Fibroblast of the aortic adventitia (primary cell): Measurements from ENCODE around the gene SMARCD1. TPM values are rescaled to one million over a fixed set of nuclear protein-coding genes. Genes with fewer than 3 reads are reported as not detected.

Experiments used
- DNase-seq: peaks from one replicate; pipeline ENCODE4 v3.0.0-alpha.2; 2010; ENCODE audit warnings: low read depth
- H3K4me3 ChIP-seq: 2 replicates; pipeline ENCODE4 v1.5.1; 2011; ENCODE audit warnings: low read depth, mild to moderate bottlenecking, control low read depth, low read length, moderate library complexity
- total RNA-seq: library from RNA; depleted of rRNA; stranded (reverse); fragments of >200 nt; gene quantifications from 2 replicates; pipeline ENCODE4 v1.2.3, GENCODE V29; 2012; ENCODE audit warnings: low replicate concordance
- TF ChIP-seq, protein P1 (sequence below): IDR thresholded peaks from 2 replicates; pipeline ENCODE4 v1.5.1; 2011; ENCODE audit warnings: mild to moderate bottlenecking, low read length, control low read depth, inconsistent platforms; ENCODE audit not compliant: insufficient read depth

The SMARCD1 gene
- total RNA-seq, 1 donor, result 49.0 TPM

DNA sequence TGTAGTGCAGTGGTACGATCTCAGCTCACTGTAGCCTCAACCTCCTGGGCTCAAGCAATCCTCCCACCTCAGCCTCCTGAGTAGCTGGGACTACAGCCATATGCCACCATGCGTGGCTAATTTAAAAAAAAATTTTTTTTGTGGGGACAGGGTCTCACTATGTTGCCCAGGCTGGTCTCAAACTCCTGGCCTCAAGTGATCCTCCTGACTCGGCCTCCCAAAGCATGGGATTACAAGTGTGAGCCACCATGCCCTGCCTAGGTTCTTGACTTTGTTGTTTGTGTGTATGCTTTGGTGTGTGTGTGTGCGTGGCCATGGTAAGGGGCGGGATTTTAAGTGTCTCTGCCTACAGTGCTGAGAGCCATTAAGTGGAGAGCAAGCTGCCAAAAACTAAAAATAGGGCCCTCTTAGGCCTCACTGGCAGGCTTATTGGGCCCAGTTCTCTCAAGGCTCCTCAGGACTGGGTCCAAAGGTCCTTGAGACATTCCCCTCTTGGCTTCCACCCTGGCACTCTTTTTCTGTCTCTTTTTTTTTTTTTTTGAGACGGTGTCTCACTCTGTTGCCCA is 32.0 kb downstream of the SMARCD1 start:
- no peak for DNase-seq
- H3K4me3 ChIP-seq, result no peak overlapping the region
- TF ChIP-seq, protein P1, sequence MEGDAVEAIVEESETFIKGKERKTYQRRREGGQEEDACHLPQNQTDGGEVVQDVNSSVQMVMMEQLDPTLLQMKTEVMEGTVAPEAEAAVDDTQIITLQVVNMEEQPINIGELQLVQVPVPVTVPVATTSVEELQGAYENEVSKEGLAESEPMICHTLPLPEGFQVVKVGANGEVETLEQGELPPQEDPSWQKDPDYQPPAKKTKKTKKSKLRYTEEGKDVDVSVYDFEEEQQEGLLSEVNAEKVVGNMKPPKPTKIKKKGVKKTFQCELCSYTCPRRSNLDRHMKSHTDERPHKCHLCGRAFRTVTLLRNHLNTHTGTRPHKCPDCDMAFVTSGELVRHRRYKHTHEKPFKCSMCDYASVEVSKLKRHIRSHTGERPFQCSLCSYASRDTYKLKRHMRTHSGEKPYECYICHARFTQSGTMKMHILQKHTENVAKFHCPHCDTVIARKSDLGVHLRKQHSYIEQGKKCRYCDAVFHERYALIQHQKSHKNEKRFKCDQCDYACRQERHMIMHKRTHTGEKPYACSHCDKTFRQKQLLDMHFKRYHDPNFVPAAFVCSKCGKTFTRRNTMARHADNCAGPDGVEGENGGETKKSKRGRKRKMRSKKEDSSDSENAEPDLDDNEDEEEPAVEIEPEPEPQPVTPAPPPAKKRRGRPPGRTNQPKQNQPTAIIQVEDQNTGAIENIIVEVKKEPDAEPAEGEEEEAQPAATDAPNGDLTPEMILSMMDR, result no peak

DNA sequence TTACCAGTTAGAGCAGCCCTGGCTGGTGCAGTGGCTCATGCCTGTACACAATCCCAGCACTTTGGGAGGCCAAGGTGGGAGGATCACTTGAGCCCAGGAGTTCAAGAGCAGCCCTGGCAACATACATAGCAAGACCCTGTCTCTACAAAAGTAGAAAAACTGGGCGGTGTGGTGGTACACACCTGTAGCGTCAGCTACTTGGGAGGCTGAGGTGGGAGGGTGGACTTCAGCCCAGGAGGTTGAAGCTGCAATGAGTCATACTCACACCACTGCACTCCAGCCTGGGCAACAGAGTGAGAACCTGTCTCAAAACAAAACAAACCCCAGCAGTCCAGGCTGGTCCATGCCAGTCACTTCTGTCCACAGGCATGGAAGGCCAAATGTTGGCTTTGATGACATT is 34.2 kb downstream of the SMARCD1 start:
- DNase-seq, result no peak
- TF ChIP-seq, protein P1, result no peak
- no peak overlapping the region for H3K4me3 ChIP-seq

DNA sequence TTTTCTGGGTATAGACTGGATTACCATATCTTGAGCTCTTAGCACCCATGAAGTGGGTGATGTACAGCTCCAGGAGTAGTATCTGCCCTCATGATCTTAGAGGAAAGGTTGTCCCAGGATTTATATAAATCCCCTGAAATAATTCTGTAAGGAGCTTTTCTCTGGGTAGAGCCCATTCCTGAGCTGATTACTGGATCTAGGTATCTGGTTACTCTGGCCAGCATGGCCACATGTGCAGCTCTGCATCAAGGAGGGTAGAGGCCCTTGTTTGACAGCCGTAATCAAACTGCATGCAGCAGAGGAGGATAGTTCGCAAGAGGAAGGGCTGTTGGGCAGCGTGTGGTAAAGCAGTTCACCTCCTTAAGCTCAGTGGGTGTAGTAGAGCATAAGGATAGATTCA is 35.4 kb downstream of the SMARCD1 start:
- no peak overlapping the region for H3K4me3 ChIP-seq
- no peak for DNase-seq
- TF ChIP-seq, protein P1, result no peak

DNA sequence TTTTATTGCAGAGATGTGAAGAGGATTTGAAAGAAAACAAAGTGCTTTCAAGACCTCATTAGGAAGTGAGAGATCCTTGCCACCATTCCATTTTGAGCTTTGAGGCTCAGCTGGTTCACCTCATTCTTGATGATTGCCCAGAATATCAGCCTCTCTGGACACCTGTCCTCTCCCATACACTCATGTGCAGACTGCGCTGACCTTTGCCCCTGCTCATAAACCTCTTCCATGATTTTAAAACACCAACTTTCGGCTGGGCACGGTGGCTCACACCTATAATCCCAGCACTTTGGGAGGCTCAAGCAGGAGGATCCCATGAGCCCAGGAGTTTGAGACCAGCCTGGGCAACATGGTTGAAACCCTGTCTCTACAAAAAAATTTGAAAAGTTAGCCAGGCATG is 35.8 kb downstream of the SMARCD1 start:
- TF ChIP-seq, protein P1, result no peak
- H3K4me3 ChIP-seq, result no peak overlapping the region
- no peak for DNase-seq

DNA sequence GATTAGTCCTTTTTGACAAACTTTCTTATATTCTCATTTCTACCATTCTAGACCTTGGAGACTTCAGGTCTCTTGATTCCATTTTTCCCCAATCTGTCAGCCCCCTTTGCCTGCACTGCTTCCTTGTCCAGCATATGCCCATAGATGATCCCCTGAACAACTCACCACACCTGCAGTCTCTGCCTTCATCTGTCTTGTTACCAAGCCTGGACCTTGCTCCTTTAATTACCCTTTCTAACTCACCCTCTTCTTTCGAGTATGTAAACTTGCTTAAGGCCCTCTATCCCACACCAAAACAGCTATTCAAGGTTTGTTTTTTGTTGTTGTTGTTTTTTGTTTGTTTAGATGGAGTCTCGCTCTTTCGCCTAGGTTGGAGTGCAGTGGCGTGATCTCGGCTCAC is 36.5 kb downstream of the SMARCD1 start:
- H3K4me3 ChIP-seq, result no peak overlapping the region
- no peak for DNase-seq
- TF ChIP-seq, protein P1, result no peak

DNA sequence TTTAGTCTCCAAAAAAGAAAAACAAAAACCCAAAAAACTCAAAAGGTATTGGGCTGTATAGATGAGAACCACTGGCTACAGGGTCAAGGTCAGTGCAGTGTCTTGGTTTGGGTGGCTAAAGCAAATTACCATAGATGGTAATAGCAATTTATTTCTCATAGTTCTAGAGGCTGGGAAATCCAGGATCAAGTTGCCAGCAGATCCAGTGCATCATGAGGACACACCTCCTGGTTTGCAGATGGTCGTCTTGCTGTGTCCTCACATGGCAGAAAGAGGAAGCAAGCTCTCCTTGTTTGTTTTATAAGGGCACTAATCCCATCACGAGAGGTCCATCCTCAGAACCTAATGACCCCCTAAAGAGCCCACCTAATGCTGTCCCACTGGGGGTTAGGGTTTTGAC is 38.1 kb downstream of the SMARCD1 start:
- TF ChIP-seq, protein P1, result no peak
- no peak for DNase-seq
- no peak overlapping the region for H3K4me3 ChIP-seq

DNA sequence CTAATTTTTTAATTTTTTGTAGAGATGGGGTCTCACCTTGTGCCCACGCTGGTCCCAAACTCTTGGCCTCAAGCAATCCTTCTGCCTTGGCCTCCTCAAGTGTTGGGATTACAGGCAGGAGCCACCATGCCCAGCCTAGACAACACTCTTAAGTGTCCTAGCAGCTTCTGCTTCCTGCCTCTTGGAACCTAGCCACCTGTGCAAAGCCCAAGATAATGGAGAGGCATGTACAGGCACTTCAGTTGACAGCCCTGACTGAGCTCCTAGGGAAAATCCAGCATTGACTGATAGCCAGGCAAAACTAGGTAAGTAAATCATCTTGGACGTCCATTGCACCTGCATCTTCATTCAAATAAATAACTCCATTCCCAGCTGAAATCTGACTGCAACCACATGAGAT is 42.4 kb downstream of the SMARCD1 start:
- TF ChIP-seq, protein P1, result no peak
- DNase-seq, result no peak
- H3K4me3 ChIP-seq, result no peak overlapping the region
